Activated effector memory CD4-positive, alpha-beta T cell treated with Interleukin-2 at 50 U/mL for 16 hours (primary cell): ENCODE results near the gene KCNT2.
"Not testable (repeated sequence)": the region's sequence is repeated elsewhere in the genome, so short reads cannot be mapped to it uniquely, and the experiment has no call there.

Source experiments
- DNase-seq: peaks from one replicate; pipeline ENCODE4 v3.0.0-alpha.2; 2020

The KCNT2 gene

DNA sequence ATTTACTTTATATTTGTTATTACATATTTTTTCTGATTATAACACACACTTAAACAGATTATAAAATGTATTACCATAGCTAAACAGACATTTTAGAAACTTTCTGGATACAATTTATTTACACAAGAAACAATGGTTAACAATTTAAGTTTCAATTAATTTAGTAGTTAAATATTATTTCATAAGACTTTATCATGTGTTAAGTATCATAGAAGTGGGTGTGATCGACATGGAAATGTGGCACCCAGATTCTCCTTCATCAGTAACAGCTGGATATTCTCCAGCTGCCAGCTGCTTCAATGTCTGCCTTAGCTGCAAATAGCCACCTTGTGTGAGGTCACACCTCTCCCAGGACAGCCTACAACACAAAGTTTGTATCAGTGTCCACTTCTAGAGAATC, 97.8 kb downstream of the KCNT2 start:
- DNase-seq: no peak

DNA sequence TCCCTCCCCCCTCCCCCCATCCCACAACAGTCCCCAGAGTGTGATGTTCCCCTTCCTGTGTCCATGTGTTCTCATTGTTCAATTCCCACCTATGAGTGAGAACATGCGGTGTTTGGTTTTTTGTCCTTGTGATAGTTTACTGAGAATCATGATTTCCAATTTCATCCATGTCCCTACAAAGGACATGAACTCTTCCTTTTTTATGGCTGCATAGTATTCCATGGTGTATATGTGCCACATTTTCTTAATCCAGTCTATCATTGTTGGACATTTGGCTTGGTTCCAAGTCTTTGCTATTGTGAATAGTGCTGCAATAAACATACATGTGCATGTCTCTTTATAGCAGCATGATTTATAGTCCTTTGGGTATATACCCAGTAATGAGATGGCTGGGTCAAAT, 104.0 kb downstream of the KCNT2 start:
- DNase-seq: not testable (repeated sequence)

DNA sequence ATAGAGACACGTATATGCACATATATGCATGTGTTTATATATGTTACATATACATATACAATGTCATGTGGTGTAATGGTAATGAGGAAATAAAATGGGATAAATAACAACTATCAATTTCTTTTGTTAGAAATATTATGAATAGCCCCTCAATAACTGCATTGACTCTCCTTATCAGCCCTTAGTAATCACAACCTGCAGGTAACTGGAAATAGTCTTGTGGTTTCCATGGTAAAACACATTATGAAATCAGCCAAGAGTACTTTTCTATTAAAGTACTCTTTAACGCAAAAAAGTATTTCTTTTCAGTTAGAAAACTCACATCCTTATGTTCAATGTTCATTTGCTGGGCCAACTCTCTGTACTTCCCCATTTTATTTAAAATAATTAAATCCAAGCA, 105.8 kb downstream of the KCNT2 start:
- no peak for DNase-seq

DNA sequence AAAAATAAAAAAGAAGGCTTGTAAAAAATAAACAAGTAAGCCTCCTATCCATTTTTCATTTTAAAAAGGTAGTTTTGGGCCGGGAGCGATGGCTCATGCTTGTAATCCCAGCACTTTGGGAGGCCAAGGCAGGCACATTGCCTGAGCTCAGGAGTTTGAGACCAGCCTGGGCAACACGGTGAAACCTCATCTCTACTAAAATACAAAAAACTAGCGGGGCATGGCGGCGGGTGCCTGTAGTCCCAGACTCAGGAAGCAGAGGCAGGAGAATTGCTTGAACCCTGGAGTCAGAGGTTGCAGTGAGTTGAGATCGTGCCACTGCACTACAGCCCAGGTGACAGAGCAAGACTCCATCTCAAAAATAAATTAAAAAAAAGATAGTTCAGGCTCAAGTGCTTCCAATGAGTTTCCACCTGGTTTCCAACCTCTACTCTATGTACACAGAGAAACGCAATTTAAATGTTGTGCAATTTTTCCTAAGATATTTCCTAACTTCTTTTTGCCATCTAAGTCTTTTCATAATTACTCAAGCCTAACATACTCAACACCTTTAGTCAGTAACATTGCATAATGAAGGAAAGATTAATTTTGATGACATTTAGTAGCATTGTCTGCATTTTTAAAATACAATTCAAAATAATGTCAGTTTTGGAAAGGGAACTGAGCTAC, 106.3 kb downstream of the KCNT2 start:
- DNase-seq: no peak

DNA sequence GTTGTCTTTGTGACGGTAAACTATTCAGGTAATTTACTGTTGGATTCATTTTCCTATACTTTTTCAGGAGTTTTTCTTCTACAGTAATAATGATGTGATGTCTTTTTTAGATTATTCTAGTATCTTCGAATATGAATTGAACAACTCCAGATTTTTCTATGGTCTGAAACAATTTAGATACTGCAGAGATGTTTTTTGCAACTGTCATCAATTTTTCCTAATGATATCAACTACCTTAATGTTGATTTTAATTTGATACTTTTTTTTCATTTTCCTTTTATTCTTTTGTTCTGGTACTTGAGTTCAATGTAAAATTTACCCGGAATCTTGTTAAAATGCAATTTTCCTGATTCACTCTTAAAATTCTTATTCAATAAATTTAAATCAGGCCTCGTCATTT, 110.4 kb downstream of the KCNT2 start:
- DNase-seq: no peak

DNA sequence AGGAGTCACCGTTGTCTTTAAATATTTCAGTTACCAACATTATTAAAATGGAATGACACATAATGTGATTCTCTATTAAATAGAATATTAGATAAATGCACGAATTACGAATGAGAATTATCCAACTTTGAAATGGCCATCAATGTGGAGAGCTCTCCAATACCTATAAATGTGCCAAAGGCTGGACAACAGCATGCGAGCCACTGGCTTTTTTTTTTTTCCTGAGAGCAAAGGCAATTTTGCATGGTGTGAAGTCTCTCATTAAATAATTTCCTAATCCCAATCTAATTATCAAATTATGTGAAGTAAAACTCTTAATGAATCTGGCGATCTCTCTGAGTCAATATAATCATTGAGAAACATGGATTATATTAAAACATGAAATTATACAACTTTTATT, 113.5 kb downstream of the KCNT2 start:
- no peak for DNase-seq

DNA sequence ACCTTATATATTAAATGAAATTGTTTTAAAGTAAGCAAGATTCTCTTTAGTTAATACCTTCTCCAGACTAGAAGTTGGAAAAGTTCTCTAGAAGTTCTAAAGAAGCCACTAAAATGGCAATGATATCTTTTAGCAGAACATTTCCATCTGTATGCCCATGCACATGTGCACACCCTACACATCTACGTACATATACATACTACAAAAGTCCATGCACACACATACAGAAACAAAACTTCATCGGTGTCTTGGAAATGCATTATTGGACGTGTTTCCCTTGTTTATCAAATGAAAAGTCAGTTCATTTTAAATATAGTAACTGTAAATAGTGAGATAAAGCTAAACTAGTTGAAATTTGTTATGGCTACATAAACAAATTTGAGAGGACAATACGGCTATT, 114.4 kb downstream of the KCNT2 start:
- DNase-seq: no peak

DNA sequence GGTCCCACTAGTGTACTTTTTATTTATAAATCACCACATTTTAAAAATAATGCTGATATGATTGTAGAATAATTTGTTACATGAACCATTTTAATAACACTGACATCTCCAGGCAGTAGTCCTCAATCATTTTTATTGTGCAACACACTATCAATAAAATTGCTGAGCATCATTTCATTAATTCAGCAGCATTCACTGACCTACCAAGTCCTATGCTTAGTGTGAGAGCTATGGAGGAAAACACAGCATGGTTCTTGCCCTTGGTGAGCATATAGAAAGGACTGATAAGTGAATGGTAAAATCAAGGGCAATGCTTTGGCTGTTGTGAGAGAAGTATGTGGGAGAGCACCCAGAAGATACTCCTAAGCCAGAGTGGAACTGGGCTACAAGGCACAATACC, 119.7 kb downstream of the KCNT2 start:
- DNase-seq: no peak

DNA sequence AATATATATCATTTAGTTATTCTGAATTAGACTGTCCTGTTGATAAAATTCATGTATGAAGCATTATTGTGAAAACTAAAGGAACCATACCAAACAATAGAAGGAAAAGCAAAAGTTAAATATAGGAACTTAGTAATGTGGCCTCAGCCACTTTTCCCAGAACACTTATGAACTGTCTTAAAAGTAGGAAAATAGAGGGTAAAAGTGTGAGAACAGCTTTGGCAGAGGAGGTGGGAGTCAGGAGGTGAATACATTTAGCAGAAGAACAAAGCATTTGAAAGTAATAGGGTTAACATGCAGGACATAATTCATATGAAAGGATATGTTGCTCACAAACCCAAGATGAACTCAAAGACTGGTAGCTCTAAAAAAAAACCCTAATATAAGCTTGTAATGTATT, 121.9 kb downstream of the KCNT2 start:
- no peak for DNase-seq

DNA sequence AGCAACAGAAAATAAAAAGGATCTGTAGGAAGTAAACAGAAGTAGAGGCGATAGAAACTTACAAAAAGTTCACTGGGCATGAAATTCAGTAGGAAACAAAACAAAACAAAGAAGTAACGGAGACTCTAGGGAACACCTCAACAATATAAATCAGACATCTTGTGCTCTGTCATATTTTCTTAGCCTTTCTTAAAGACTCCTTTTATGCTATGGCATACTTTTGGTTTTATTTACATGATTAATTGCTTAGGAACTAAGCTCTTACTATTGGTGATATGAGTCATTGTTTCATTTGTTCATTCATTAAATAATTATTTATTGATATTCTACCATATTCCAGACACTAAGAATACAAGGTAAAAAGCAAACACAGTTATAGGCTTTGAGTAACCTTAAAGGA, 126.6 kb downstream of the KCNT2 start:
- DNase-seq: no peak

DNA sequence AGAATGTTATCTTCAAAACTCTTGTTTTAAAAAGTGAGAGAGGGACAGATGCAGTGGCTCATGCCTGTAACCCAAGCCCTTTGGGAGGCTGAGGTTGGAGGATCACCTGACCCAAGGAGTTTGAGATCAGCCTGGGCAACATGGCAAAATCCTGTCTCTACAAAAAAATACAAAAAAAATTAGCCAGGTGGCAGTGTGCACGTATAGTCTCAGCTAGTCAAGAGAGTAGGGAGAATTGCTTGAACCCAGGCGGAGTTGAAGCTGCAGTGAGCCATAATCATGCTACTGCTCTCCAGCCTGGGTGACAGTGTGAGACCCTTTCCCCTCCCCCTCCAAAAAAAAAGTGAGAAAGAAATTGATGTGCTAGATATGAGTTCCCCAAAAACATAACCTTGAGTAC, 131.0 kb downstream of the KCNT2 start:
- DNase-seq: no peak

DNA sequence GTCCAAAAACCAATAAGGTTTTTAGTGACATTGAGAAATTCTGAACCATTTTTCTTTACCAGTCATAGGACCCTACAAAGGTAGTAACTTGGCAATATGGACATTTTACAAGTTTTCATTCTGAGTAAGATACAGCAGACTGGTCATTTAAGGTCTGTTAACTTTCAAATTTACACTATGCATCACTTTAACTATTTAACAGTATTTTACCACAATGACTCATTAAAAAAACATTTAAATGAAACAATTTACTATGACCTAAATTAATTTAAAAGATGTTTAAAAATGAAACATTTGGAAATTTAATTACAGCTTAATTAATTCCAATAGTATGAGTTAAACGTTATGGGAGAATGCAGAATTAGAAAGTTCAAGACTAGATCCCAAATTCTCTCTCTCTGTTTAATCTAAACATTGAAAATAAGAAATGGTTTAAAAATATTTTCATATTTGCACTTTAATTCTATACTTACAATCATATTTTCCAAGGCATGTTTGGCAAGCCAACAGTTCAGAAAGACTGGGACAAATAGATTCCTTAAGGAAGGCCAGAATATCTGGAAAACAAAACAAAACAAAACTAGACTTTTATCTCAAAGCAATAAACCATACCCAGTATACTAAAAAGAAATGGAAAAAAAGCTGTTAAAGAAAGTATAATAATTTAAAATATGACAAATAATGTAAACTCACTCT, 140.9 kb downstream of the KCNT2 start:
- DNase-seq: no peak

DNA sequence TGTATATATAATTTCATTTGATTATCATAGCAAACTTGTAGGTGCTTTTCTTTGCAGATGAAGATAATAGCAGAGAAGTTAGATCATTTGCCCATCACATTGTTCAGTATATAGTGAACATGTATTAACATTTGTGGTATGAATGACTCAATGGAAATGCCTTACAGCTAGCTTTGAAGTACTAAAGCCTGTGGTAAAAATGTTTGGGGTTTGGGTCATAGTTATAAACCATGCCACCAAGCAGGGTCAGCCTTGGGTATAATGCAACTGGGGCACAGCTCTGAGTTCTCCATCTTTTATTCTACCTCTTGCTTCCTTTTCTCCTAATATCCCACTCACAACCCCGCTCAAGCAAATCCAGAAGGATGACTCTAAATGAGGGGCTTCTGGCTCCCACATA, 141.6 kb downstream of the KCNT2 start:
- DNase-seq: no peak

DNA sequence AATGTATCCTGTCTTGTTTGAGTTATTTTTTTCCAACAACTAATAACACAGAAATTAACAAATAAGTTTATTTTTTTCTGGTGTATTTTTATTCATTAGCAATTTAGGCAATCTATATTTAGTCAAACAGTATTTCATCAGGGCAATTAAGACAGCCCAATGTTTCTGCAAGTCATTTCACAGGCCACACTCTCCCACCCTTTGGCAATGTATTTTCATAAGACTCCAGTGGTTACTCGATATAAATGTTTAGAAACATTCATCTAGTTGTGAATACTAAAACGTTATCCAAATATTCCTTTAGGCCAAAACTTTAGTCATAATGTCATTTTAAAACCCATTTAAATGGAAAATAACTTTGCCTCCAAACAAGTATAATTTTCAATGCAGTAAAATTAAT, 142.1 kb downstream of the KCNT2 start:
- no peak for DNase-seq

DNA sequence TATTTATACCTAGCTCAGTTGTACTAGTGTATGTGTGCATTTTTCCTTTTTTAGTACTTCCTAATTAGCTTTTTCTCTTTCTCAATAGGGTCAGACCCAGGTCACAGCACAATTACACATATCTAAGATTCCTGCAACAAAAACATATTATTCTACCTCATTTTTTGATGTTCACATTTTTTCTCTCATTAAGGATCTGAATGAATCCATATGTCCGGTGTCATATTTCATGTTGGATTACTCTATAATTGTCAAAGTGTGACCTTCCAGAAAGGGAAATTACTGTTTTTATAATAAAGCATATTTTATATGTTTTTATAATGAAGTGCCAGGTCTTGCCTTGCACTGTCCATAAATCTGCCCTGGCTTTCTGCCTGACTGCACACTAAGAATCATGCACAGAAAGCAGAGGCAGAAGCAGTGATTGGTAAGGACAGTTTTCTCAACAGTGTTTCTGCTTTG, 143.7 kb downstream of the KCNT2 start:
- DNase-seq: no peak

DNA sequence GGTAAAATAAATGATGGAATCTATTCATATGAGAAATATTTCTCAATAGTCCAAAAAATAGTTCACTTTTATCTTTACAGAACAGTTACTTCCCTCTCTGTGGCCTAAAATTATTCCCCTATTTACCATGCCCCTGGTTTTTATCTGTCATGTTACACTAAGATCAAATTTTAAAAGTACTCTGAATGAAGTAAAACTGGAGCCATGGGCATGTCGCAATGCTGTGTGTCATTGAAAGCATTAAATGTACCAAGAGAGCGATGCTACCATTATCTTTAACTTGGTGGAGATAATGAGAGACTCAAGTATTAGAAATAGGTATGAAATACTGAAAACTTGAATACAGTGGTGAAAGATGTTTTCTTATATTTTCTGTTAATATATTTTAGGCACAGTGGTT, 146.2 kb downstream of the KCNT2 start:
- no peak for DNase-seq

DNA sequence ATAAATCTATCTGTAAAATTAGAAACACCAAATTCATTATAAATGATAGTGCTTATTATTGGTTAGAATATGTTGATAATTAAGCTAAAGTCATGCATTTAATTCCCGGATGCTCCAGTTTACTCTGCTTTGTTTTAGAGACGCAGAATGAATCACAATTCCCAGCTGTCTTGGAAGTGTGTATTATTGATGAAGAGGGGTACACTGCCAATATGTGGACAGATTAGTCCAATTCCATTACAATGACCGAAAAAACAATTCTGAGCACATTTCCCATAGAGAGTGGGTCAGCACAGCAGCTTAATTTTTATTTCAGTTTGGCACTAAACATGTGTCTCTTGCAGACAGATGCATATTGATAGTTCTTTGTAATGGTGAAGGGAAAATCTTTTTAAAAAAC, 146.7 kb downstream of the KCNT2 start:
- DNase-seq: no peak

DNA sequence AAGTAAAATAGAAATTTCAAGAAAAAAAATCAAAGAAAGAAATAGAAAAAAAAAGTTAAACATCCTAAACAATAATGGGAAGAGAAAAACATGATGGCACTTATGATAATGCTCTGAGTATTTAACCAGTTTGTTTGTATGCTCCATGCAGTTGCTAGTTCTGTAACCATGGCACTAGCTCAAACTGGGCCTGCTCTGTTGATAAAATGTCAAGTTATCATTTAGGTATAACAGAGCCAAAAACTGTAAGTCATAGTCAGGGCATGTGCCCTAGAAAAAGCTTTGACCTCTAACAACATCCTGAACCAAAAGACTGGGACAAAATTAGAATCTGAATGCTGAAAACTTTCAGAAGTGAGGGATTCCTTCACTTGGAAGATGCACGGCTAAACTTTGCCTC, 148.9 kb downstream of the KCNT2 start:
- DNase-seq: no peak

DNA sequence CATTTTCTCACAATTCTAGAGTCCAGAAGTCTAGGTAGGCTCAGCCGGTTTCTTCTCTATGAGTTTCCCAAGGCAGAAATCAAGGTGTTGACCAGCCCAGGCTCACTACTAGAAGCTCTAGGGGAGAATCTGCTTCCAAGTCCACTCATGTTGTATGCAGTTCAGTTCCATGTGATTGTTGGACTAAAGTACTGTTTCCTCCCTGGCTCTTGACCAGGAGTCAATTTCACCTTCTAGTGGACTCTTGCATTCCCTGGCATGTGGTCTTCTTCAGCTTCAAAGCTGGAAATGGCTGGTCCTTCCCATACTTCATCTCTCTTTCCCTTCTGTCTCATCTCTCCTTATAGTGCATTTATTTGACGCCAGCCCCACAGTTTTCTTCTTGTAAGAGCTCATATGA, 153.4 kb downstream of the KCNT2 start:
- DNase-seq: no peak

DNA sequence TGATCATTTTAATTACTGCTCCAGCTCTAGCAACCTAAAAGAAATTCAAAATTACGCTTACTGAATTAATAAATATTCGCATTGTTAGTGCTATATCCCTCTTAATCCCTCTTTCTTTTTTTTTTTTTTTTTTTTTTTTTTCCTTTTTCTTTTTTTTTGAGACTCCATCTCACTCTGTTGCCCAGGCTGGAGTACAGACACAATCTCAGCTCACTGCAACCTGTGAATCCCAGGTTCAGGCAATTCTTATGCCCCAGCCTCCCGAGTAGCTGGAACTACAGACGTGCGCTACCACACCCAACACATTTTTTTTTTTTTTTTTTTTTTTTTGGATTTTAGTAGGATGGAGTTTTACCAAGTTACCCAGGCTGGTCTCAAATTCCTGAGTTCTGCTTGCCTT, 157.1 kb downstream of the KCNT2 start:
- no peak for DNase-seq

DNA sequence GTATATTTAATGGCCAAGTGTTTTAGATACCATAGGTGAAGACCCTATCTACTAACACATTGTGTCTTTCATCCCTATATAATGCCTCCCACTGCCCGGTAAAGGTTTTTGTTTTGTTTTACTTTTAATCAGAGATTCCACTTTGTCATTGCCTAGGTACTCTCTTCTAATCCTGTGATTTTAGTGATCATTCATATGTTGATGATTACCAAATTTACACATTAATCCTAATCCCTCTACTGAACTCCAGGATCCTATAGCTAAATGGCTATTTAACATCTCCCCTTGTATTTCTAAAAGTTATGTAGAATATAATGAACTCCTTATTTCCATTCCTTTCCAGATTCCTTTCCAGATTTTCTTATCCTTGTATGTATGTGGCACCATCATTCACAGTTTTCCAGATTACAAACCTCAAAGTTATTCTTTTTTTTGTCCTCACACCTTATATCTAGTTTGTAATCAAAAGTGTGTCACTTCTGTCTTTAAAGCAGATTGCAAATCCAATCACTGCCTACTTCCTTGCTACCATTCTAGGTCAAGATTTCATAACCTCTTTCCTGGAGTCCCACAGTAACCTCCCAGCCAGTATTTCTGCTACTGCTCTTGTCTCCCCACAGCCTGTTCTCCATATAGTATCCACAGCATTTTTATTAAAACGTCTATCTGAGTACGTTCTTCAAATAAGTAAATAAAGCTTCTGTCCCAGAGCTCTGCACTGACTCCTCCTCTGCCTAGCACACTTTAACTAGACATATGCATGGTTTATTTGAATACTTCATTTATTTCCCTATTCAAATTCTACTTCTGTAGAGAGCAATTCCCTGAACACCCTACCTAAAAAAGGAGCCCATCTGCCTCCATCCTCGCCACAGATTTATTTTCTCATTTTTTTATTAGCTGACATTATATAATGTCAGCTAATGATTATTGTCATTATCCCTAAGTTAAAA, 157.8 kb downstream of the KCNT2 start:
- DNase-seq: no peak

DNA sequence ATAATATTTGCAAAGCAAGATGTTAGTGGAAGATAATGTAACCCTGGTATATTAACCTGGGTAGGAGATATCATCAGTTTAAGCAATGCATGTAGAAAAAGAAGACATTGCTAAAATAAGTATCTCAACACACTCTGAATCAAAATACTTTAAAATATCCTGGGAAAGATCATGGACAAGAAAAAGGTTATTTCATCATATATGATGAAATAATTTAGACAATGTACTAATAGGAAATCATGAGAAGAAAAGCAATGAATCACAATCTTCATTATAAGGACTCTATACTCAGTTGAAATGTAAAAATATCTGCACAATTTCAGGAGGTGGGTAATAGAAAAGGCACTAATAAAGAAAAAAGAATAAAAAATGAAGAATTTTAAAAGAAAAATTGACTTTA, 158.8 kb downstream of the KCNT2 start:
- DNase-seq: no peak

DNA sequence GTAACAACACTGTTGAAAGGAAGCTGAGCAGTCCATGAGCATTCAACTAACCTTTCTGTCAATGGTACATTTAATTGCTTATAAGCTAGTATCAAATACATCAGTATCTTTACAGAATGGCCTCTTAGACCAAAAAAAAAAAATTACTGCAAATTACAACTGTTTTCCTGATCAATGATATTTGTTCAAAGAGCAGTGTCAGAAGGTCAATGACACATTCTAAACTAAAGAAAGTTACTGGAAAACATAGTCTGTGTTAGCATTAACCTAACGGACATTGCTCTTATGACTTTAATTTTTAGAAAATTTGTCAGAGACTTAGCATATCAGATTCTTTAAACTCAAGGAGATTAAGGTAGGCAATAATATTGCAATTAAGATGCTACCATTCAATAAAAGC, 162.5 kb downstream of the KCNT2 start:
- DNase-seq: no peak

DNA sequence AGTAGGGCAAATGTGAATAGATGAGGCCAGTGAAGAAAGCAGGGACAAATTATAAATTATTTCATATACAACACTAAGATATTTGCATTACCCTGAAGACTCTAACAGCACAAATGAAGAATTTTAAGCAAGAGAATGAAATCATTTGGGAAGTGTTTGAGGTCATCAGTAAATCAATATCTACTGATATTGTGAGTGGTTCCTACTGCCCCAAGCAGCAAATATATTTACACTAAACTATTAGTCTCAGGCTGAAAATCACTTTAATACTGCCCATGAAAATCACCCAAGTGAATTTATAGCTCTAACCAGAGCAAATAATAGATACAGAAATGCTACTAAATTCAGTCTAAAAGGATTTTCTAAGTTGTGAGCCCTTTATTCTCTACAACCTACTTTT, 163.6 kb downstream of the KCNT2 start:
- no peak for DNase-seq
